ENCODE measurements around the gene ACE2.

The ACE2 gene

GRCh38 chrX:15574017-15574416 lies 26.7 kb downstream of the ACE2 start:
- no peak for DNase-seq (ENCODE audit: low read depth)

GRCh38 chrX:15570145-15570544 lies 30.6 kb downstream of the ACE2 start:
- DNase-seq (ENCODE audit: low read depth): no peak

- DNase-seq (ENCODE audit: low read depth): no peak
Measured at GRCh38 chrX:15567886-15568616, 32.7 kb downstream of the ACE2 start.

GRCh38 chrX:15567267-15567666 lies 33.5 kb downstream of the ACE2 start:
- no peak for DNase-seq (ENCODE audit: low read depth)

- DNase-seq (ENCODE audit: low read depth): no peak
Measured at GRCh38 chrX:15566244-15566643, 34.5 kb downstream of the ACE2 start.

GRCh38 chrX:15564981-15565579 lies 35.7 kb downstream of the ACE2 start:
- peak; percentile 31 for DNase-seq (ENCODE audit: low read depth)

- no peak for DNase-seq (ENCODE audit: low read depth)
Measured at GRCh38 chrX:15563056-15563455, 37.7 kb downstream of the ACE2 start.

- DNase-seq (ENCODE audit: low read depth): no peak
Measured at GRCh38 chrX:15560924-15561323, 39.8 kb downstream of the ACE2 start.

GRCh38 chrX:15559227-15559626 lies 41.5 kb downstream of the ACE2 start:
- DNase-seq (ENCODE audit: low read depth): no peak

- no peak for DNase-seq (ENCODE audit: low read depth)
Measured at GRCh38 chrX:15549189-15550012, 51.4 kb downstream of the ACE2 start.

- no peak for DNase-seq (ENCODE audit: low read depth)
Measured at GRCh38 chrX:15547356-15547755, 53.4 kb downstream of the ACE2 start.

- DNase-seq (ENCODE audit: low read depth): no peak
Measured at GRCh38 chrX:15546745-15547144, 54.0 kb downstream of the ACE2 start.

- no peak for DNase-seq (ENCODE audit: low read depth)
Measured at GRCh38 chrX:15530318-15530717, 70.4 kb downstream of the ACE2 start.

GRCh38 chrX:15529165-15529564 lies 71.6 kb downstream of the ACE2 start:
- no peak for DNase-seq (ENCODE audit: low read depth)

GRCh38 chrX:15525664-15526416 lies 74.9 kb downstream of the ACE2 start:
- no peak for DNase-seq (ENCODE audit: low read depth)

GRCh38 chrX:15524417-15524816 lies 76.3 kb downstream of the ACE2 start:
- DNase-seq (ENCODE audit: low read depth): no peak

GRCh38 chrX:15523088-15523487 lies 77.7 kb downstream of the ACE2 start:
- no peak for DNase-seq (ENCODE audit: low read depth)

- DNase-seq (ENCODE audit: low read depth): no peak
Measured at GRCh38 chrX:15522464-15522863, 78.3 kb downstream of the ACE2 start.

- no peak for DNase-seq (ENCODE audit: low read depth)
Measured at GRCh38 chrX:15515931-15516330, 84.8 kb downstream of the ACE2 start.

GRCh38 chrX:15514279-15514678 lies 86.5 kb downstream of the ACE2 start:
- DNase-seq (ENCODE audit: low read depth): no peak

GRCh38 chrX:15512401-15512965 lies 88.3 kb downstream of the ACE2 start:
- no peak for DNase-seq (ENCODE audit: low read depth)

- DNase-seq (ENCODE audit: low read depth): no peak
Measured at GRCh38 chrX:15511563-15511962, 89.2 kb downstream of the ACE2 start.

Data from GM04504 (cell line).